Caco-2 (cell line): ENCODE data around the gene DGKA. TPM values are rescaled to one million over a fixed set of nuclear protein-coding genes. Genes with fewer than 3 reads are reported as not detected.
"Not testable (repeated sequence)": the region's sequence is repeated elsewhere in the genome, so short reads cannot be mapped to it uniquely, and the experiment has no call there.

Experiments used
- BruUV-seq: library from RNA; stranded (reverse); fragments of 400-500 nt; replicated peaks from 2 replicates; lab custom pipeline; 2021; lab: Mats Ljungman, UMichigan
- CTCF ChIA-PET: fragments of 300-600 bp; sonication (Branson Sonifier 250); formaldehyde crosslinking; loops from one replicate; lab custom pipeline; 2022; ENCODE audit warnings: antibody characterized with exemption; lab: Charles Lee
- POLR2A ChIA-PET: fragments of 300-600 bp; sonication (Branson Sonifier 250); formaldehyde crosslinking; loops from one replicate; lab custom pipeline; 2022; ENCODE audit warnings: antibody characterized with exemption; lab: Charles Lee
- DNase-seq, 2 experiments: peaks; one replicate each; pipeline versions ENCODE4 v3.0.0 to v3.0.0-alpha.2; 2020 to 2022
- H3K27me3 ChIP-seq: replicated peaks from 2 replicates; pipeline ENCODE4 v1.6.0; 2011; ENCODE audit warnings: low read length; ENCODE audit not compliant: control insufficient read depth, insufficient read depth
- H3K36me3 ChIP-seq: 2 replicates; pipeline ENCODE4 v1.5.1; 2011; ENCODE audit warnings: low read length; ENCODE audit not compliant: control insufficient read depth, insufficient read depth
- H3K4me1 ChIP-seq: fragments of 250-450 bp; sonication (Bioruptor Pico); 2 replicates; pipeline ENCODE4 v1.5.1; 2020; ENCODE audit warnings: mild to moderate bottlenecking
- H3K4me3 ChIP-seq: 2 replicates; pipeline ENCODE4 v1.5.1; 2011; ENCODE audit warnings: low read depth, mild to moderate bottlenecking, control low read depth, low read length
- H3K9me3 ChIP-seq: fragments of 250-450 bp; sonication (Bioruptor Pico); 2 replicates; pipeline ENCODE4 v1.5.1; 2020; ENCODE audit warnings: mild to moderate bottlenecking, moderate library complexity
- H3K27ac Mint-ChIP-seq: one replicate; pipeline ENCODE4 v1.8.0; 2022; ENCODE audit warnings: mixed read lengths; ENCODE audit not compliant: unreplicated experiment
- H3K27me3 Mint-ChIP-seq: one replicate; pipeline ENCODE4 v1.8.0; 2022; ENCODE audit warnings: mixed read lengths; ENCODE audit not compliant: insufficient read depth, unreplicated experiment
- H3K36me3 Mint-ChIP-seq: one replicate; pipeline ENCODE4 v1.8.0; 2022; ENCODE audit warnings: mild to moderate bottlenecking, mixed read lengths; ENCODE audit not compliant: insufficient read depth, unreplicated experiment
- H3K4me1 Mint-ChIP-seq: one replicate; pipeline ENCODE4 v1.8.0; 2022; ENCODE audit warnings: low read depth, mixed read lengths; ENCODE audit not compliant: unreplicated experiment
- H3K4me3 Mint-ChIP-seq: one replicate; pipeline ENCODE4 v1.8.0; 2022; ENCODE audit warnings: mild to moderate bottlenecking, moderate library complexity, mixed read lengths; ENCODE audit not compliant: unreplicated experiment
- H3K9me3 Mint-ChIP-seq: one replicate; pipeline ENCODE4 v1.8.0; 2022; ENCODE audit warnings: mixed read lengths; ENCODE audit not compliant: unreplicated experiment
- intact Hi-C: fragments of 100-400 bp; cut with micrococcal nuclease; formaldehyde crosslinking; loops from one replicate; pipeline ENCODE4 v1.10.0; 2022; ENCODE audit not compliant: unreplicated experiment
- total RNA-seq: library from RNA; stranded (reverse); gene quantifications from 2 replicates; pipeline ENCODE4 v1.2.3, GENCODE V29; 2022
- TF ChIP-seq, protein P1 (sequence below), 2 experiments: fragments of 200-600 bp in 1 of 2; IDR thresholded peaks; 1 replicate in 1 of 2; 2 replicates in 1 of 2; pipeline versions ENCODE4 v1.5.1 to v1.8.0; 2011 to 2022; ENCODE audit warnings: antibody characterized with exemption in 1 of 2, control low read depth in 1 of 2, inconsistent platforms in 1 of 2, low read depth in 1 of 2, low read length in 1 of 2, mild to moderate bottlenecking in 1 of 2, moderate library complexity in 1 of 2; ENCODE audit not compliant: insufficient read depth in 1 of 2, severe bottlenecking in 1 of 2, unreplicated experiment in 1 of 2

The DGKA gene
- total RNA-seq, 1 experiment from 2014 or later = 22.2 TPM

DNA sequence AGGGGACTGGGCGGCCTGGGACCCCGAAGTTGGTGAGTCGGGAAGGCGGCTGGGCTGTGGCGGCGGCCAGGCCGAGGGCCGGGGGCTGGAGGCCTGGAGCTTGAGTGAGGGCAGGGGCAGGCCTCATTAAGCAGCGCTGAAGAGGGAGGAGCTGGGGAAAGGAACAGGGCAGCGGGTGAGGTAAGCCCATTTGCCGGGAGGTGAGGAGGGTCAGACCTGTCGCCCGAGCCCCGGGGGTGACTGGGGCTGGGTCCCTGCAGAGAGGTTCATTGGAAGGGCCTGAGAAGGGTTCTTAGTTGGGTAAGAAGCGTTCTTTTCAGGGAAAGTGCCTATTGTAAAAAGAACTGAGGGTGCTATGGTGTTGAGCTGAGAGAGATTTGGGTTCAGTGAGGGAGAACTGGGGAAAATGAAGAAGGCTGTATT is 43.4 kb downstream of the DGKA start:
- no peaks in the 10 kb centered on the region for H3K9me3 Mint-ChIP-seq
- TF ChIP-seq, protein P1, sequence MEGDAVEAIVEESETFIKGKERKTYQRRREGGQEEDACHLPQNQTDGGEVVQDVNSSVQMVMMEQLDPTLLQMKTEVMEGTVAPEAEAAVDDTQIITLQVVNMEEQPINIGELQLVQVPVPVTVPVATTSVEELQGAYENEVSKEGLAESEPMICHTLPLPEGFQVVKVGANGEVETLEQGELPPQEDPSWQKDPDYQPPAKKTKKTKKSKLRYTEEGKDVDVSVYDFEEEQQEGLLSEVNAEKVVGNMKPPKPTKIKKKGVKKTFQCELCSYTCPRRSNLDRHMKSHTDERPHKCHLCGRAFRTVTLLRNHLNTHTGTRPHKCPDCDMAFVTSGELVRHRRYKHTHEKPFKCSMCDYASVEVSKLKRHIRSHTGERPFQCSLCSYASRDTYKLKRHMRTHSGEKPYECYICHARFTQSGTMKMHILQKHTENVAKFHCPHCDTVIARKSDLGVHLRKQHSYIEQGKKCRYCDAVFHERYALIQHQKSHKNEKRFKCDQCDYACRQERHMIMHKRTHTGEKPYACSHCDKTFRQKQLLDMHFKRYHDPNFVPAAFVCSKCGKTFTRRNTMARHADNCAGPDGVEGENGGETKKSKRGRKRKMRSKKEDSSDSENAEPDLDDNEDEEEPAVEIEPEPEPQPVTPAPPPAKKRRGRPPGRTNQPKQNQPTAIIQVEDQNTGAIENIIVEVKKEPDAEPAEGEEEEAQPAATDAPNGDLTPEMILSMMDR (IDR thresholded peaks at IDR 0.05; ENCODE audit: insufficient read depth in 1 of 2, low read depth in 1 of 2, low read length in 1 of 2, severe bottlenecking in 1 of 2, unreplicated experiment in 1 of 2) = no peak
- POLR2A ChIA-PET = interaction anchor here (0.5 to 3.0 kb wide), 23 partner anchors 8 to 292 kb away, joined by 3 to 23 read pairs (median 5); partner anchors contain the start of genes DNAJC14, ORMDL2, PMEL and PYM1
- no peaks in the 10 kb centered on the region for H3K27me3 Mint-ChIP-seq
- Histone ChIP-seq H3K4me1 (peaks cover 28% of the 10 kb centered on the region), H3K27me3 (no peaks in the 10 kb centered on the region), H3K36me3 (peaks cover 2% of the 10 kb centered on the region), H3K4me3 (peak overlapping the region; percentile 92), H3K9me3 (no peaks in the 10 kb centered on the region)
- peaks cover 52% of the 10 kb centered on the region for H3K36me3 Mint-ChIP-seq
- intact Hi-C loops = loop anchor here (5.0 kb wide), 1 partner anchor 663 kb away; no protein-coding TSS in a partner anchor
- no peak overlapping the region for H3K27ac Mint-ChIP-seq
- no peak overlapping the region for H3K4me3 Mint-ChIP-seq
- CTCF ChIA-PET = interaction anchor here (0.6 to 2.1 kb wide), 20 partner anchors 8 to 517 kb away, joined by 3 to 37 read pairs (median 5); partner anchors contain the start of genes DGKA, DNAJC14, ESYT1 and ORMDL2
- H3K4me1 Mint-ChIP-seq = peaks cover 16% of the 10 kb centered on the region
- no TSS peak for BruUV-seq
- DNase-seq = peak; percentile 66 to 67

GRCh38 chr12:55978393-55978792 is 47.4 kb downstream of the DGKA start:
- Mint-ChIP-seq H3K4me3 (no peak overlapping the region), H3K9me3 (no peaks in the 10 kb centered on the region), H3K27ac (no peak overlapping the region), H3K4me1 (peaks cover 6% of the 10 kb centered on the region), H3K36me3 (peaks cover 39% of the 10 kb centered on the region), H3K27me3 (no peaks in the 10 kb centered on the region)
- intact Hi-C loops = no loop called here
- Histone ChIP-seq H3K4me1 (peaks cover 5% of the 10 kb centered on the region; the same call in 1 of the 2 replicates), H3K27me3 (no peaks in the 10 kb centered on the region), H3K4me3 (no peak overlapping the region), H3K36me3 (peaks cover 2% of the 10 kb centered on the region; the same call in 1 of the 2 replicates), H3K9me3 (no peaks in the 10 kb centered on the region)
- ChIA-PET POLR2A (no interaction called here), CTCF (no interaction called here)
- TF ChIP-seq, protein P1 (IDR thresholded peaks at IDR 0.05; ENCODE audit: insufficient read depth in 1 of 2, low read depth in 1 of 2, low read length in 1 of 2, severe bottlenecking in 1 of 2, unreplicated experiment in 1 of 2) = no peak
- BruUV-seq = no TSS peak
- no peak for DNase-seq

DNA sequence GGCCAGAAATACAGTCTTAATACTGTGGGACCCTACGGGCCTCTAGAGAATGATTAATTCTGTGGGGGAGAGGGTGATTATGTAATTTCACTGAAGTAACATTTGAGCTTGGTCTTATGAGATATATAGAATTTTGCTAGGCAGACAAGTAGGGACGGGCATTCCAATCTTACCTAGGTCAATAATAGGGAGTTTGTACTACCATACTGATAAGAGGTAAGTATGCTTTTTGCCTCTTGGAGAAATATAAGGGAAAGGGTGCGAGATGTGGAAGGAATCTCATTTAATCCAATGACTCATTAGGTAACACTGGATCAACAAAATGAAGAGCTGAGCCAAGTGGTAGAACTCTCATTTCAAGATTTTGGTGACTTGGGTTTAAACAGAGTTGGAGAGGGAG is 48.1 kb downstream of the DGKA start:
- H3K27me3 Mint-ChIP-seq = no peaks in the 10 kb centered on the region
- peaks cover 2% of the 10 kb centered on the region; the same call in 1 of the 2 replicates for H3K36me3 ChIP-seq
- H3K4me3 ChIP-seq = no peak overlapping the region
- DNase-seq = no peak
- POLR2A ChIA-PET = no interaction called here
- H3K9me3 Mint-ChIP-seq = no peaks in the 10 kb centered on the region
- no peak overlapping the region for H3K27ac Mint-ChIP-seq
- H3K4me3 Mint-ChIP-seq = no peak overlapping the region
- H3K9me3 ChIP-seq = no peaks in the 10 kb centered on the region
- CTCF ChIA-PET = no interaction called here
- H3K4me1 Mint-ChIP-seq = peaks cover 6% of the 10 kb centered on the region
- H3K4me1 ChIP-seq = peaks cover 5% of the 10 kb centered on the region; the same call in 1 of the 2 replicates
- BruUV-seq = no TSS peak
- H3K36me3 Mint-ChIP-seq = peaks cover 46% of the 10 kb centered on the region
- intact Hi-C loops = no loop called here
- H3K27me3 ChIP-seq = no peaks in the 10 kb centered on the region
- TF ChIP-seq, protein P1 (IDR thresholded peaks at IDR 0.05; ENCODE audit: insufficient read depth in 1 of 2, low read depth in 1 of 2, low read length in 1 of 2, severe bottlenecking in 1 of 2, unreplicated experiment in 1 of 2) = no peak

DNA sequence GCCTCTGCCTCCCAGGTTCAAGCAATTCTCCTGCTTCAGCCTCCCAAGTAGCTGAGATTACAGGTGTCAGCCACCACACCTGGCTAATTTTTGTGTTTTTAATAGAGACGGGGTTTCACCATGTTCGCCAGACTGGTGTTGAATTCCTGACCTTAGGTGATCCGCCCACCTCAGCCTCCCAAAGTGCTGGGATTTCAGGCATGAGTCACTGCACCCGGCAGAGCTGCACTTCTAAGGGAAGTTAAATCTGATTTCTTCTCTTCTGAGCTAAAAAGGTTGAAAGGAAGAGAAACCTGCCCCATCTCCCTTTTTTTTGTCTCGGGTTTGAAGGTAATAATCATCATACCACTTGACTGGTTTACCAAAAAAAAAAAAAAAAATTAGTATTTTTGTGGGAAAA is 50.9 kb downstream of the DGKA start:
- not testable (repeated sequence) for DNase-seq
- CTCF ChIA-PET = interaction anchor here (0.7 to 1.3 kb wide), 5 partner anchors 8 to 50 kb away, joined by 3 to 5 read pairs (median 4); partner anchors contain the start of genes RAB5B and SUOX

More for the DNA sequence above, 50.9 kb downstream of the DGKA start:
- BruUV-seq, H3K9me3 Mint-ChIP-seq, H3K4me1 ChIP-seq, H3K4me3 ChIP-seq, intact Hi-C loops, H3K9me3 ChIP-seq, H3K27me3 ChIP-seq, H3K4me1 Mint-ChIP-seq, H3K36me3 ChIP-seq, H3K27ac Mint-ChIP-seq, H3K4me3 Mint-ChIP-seq, H3K27me3 Mint-ChIP-seq: not testable (repeated sequence)
- H3K36me3 Mint-ChIP-seq = peaks cover 65% of the 10 kb centered on the region
- POLR2A ChIA-PET = interaction anchor here (1.4 kb wide), 1 partner anchor 8 kb away, joined by 7 read pairs; the partner anchor contains the start of gene RAB5B
